PFSK-1 (cell line): Measurements from ENCODE around the gene GFOD1.

Experiments used
- FOXP2 ChIP-seq: optimal IDR thresholded peaks from 2 replicates; pipeline ENCODE3; 2011; ENCODE audit warnings: borderline replicate concordance, control low read depth, inconsistent platforms; ENCODE audit not compliant: insufficient read depth; ENCODE audit errors: extremely low read length, extremely low read depth
- POLR2AphosphoS5 ChIP-seq: IDR thresholded peaks from 2 replicates; pipeline ENCODE4 v1.6.1; 2012; ENCODE audit warnings: low read depth, mild to moderate bottlenecking, control low read depth, low read length, moderate library complexity
- SIN3A ChIP-seq: IDR thresholded peaks from 2 replicates; pipeline ENCODE4 v1.6.1; 2012; ENCODE audit warnings: mild to moderate bottlenecking, low read length, moderate library complexity, borderline replicate concordance; ENCODE audit not compliant: insufficient read depth
- TAF1 ChIP-seq: IDR thresholded peaks from 2 replicates; pipeline ENCODE4 v1.6.1; 2012; ENCODE audit warnings: low read length, control low read depth, borderline replicate concordance; ENCODE audit not compliant: insufficient read depth
- TF ChIP-seq, protein P1 (sequence below), 2 experiments: IDR thresholded peaks; 2 replicates each; pipeline versions ENCODE4 v1.6.1 to v1.8.0; 2011 to 2012; ENCODE audit warnings: low read depth in 2 of 2, low read length in 2 of 2, control low read depth in 1 of 2, inconsistent platforms in 1 of 2, mild to moderate bottlenecking in 1 of 2, moderate library complexity in 1 of 2; ENCODE audit not compliant: insufficient read depth in 1 of 2

DNA sequence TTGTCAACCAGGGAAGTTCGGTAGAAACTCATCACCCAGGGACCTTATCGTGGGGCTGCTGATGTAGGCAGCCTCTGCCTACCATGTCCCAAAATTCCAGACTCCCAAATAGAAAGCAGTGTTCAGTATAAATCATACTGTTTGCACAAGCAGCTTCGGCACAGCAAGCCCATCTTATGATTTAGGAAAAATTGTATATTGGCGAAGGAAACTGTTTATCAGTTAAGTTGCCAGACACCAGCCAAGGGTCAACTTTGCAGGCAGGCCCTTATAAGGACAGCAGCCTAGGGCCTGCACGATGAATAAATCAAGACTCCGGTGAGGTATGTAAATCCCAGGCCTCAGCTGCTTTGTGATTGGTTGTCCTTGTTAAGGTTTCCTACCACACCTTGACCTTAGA lies 36.8 kb downstream of the GFOD1 start:
- TF ChIP-seq, protein P1, sequence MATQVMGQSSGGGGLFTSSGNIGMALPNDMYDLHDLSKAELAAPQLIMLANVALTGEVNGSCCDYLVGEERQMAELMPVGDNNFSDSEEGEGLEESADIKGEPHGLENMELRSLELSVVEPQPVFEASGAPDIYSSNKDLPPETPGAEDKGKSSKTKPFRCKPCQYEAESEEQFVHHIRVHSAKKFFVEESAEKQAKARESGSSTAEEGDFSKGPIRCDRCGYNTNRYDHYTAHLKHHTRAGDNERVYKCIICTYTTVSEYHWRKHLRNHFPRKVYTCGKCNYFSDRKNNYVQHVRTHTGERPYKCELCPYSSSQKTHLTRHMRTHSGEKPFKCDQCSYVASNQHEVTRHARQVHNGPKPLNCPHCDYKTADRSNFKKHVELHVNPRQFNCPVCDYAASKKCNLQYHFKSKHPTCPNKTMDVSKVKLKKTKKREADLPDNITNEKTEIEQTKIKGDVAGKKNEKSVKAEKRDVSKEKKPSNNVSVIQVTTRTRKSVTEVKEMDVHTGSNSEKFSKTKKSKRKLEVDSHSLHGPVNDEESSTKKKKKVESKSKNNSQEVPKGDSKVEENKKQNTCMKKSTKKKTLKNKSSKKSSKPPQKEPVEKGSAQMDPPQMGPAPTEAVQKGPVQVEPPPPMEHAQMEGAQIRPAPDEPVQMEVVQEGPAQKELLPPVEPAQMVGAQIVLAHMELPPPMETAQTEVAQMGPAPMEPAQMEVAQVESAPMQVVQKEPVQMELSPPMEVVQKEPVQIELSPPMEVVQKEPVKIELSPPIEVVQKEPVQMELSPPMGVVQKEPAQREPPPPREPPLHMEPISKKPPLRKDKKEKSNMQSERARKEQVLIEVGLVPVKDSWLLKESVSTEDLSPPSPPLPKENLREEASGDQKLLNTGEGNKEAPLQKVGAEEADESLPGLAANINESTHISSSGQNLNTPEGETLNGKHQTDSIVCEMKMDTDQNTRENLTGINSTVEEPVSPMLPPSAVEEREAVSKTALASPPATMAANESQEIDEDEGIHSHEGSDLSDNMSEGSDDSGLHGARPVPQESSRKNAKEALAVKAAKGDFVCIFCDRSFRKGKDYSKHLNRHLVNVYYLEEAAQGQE (IDR thresholded peaks at IDR 0.05; ENCODE audit: insufficient read depth in 1 of 2, low read depth in 2 of 2, low read length in 2 of 2): no peak
- TF ChIP-seq POLR2AphosphoS5: no peak
- no peak for TF ChIP-seq SIN3A
- no peak for TF ChIP-seq FOXP2
- TF ChIP-seq TAF1: no peak
